DOHH2 (cell line): ENCODE data around the gene RORB.

ENCODE experiments used
- H3F3A ChIP-seq: fragments of 200-600 bp; sonication (generic), shearing (Covaris generic); 2 replicates; pipeline ENCODE4 v1.6.0; 2016; ENCODE audit warnings: antibody characterized with exemption, mild to moderate bottlenecking; ENCODE audit not compliant: control insufficient read depth, insufficient read depth
- H3K27ac ChIP-seq: fragments of 200-600 bp; sonication (generic); 2 replicates; pipeline ENCODE4 v1.5.1; 2014; ENCODE audit warnings: low read depth, mild to moderate bottlenecking, low read length, moderate library complexity
- H3K27me3 ChIP-seq: fragments of 200-600 bp; sonication (generic); 2 replicates; pipeline ENCODE4 v1.6.1; 2014; ENCODE audit warnings: mild to moderate bottlenecking, low read length, mixed read lengths; ENCODE audit not compliant: control insufficient read depth
- H3K36me3 ChIP-seq: fragments of 200-600 bp; sonication (generic); 2 replicates; pipeline ENCODE4 v1.6.1; 2014; ENCODE audit warnings: mild to moderate bottlenecking, low read length, moderate library complexity, mixed read lengths; ENCODE audit not compliant: control insufficient read depth
- H3K4me1 ChIP-seq: fragments of 200-600 bp; sonication (generic); 2 replicates; pipeline ENCODE4 v1.6.1; 2014; ENCODE audit warnings: mild to moderate bottlenecking, low read length, mixed read lengths; ENCODE audit not compliant: control insufficient read depth
- H3K4me2 ChIP-seq: fragments of 200-600 bp; sonication (generic); 2 replicates; pipeline ENCODE4 v1.6.0; 2014; ENCODE audit warnings: mild to moderate bottlenecking, low read length, moderate library complexity
- H3K4me3 ChIP-seq: fragments of 200-600 bp; sonication (generic); 2 replicates; pipeline ENCODE4 v1.5.1; 2014; ENCODE audit warnings: mild to moderate bottlenecking, low read length, mixed read lengths
- H3K79me2 ChIP-seq: fragments of 200-600 bp; sonication (generic); 2 replicates; pipeline ENCODE4 v1.6.1; 2014; ENCODE audit warnings: mild to moderate bottlenecking, low read length, mixed read lengths; ENCODE audit not compliant: control insufficient read depth
- H3K9me2 ChIP-seq: fragments of 200-600 bp; sonication (generic); replicated peaks from 2 replicates; pipeline ENCODE4 v1.6.1; 2014; ENCODE audit warnings: mild to moderate bottlenecking, low read length, mixed read lengths; ENCODE audit not compliant: control insufficient read depth
- H3K9me3 ChIP-seq: fragments of 200-600 bp; sonication (generic); 2 replicates; pipeline ENCODE4 v1.6.1; 2014; ENCODE audit warnings: antibody characterized with exemption, low read length, mixed read lengths; ENCODE audit not compliant: control insufficient read depth, insufficient read depth
- H4K20me1 ChIP-seq: fragments of 200-600 bp; sonication (generic); 2 replicates; pipeline ENCODE4 v1.6.0; 2014; ENCODE audit warnings: low read depth, mild to moderate bottlenecking, antibody characterized with exemption, low read length, moderate library complexity; ENCODE audit not compliant: control insufficient read depth, insufficient read depth
- EZH2phosphoT487 ChIP-seq: fragments of 200-600 bp; sonication (generic); IDR thresholded peaks from 2 replicates; pipeline ENCODE4 v1.6.1; 2017; ENCODE audit warnings: borderline replicate concordance, mild to moderate bottlenecking, antibody characterized with exemption, low read length, moderate library complexity, mixed read lengths
- TF ChIP-seq, protein P1 (sequence below): fragments of 200-600 bp; sonication (generic); IDR thresholded peaks from one replicate; pipeline ENCODE4 v1.5.1; 2014; ENCODE audit warnings: antibody characterized with exemption, mild to moderate bottlenecking, low read depth, low read length; ENCODE audit not compliant: poor library complexity, severe bottlenecking

The RORB gene

GRCh38 chr9:74724317-74724716, 227.2 kb downstream of the RORB start:
- H3K9me3 ChIP-seq: no peaks in the 10 kb centered on the region
- no peak overlapping the region for H3K4me2 ChIP-seq
- no peak overlapping the region for H3K4me3 ChIP-seq
- no peaks in the 10 kb centered on the region for H3F3A ChIP-seq
- no peak overlapping the region for H3K27ac ChIP-seq
- no peak for TF ChIP-seq EZH2phosphoT487
- TF ChIP-seq, protein P1, sequence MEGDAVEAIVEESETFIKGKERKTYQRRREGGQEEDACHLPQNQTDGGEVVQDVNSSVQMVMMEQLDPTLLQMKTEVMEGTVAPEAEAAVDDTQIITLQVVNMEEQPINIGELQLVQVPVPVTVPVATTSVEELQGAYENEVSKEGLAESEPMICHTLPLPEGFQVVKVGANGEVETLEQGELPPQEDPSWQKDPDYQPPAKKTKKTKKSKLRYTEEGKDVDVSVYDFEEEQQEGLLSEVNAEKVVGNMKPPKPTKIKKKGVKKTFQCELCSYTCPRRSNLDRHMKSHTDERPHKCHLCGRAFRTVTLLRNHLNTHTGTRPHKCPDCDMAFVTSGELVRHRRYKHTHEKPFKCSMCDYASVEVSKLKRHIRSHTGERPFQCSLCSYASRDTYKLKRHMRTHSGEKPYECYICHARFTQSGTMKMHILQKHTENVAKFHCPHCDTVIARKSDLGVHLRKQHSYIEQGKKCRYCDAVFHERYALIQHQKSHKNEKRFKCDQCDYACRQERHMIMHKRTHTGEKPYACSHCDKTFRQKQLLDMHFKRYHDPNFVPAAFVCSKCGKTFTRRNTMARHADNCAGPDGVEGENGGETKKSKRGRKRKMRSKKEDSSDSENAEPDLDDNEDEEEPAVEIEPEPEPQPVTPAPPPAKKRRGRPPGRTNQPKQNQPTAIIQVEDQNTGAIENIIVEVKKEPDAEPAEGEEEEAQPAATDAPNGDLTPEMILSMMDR: no peak
- H3K27me3 ChIP-seq: peaks cover 5% of the 10 kb centered on the region
- H4K20me1 ChIP-seq: no peaks in the 10 kb centered on the region
- H3K79me2 ChIP-seq: no peaks in the 10 kb centered on the region
- H3K36me3 ChIP-seq: no peaks in the 10 kb centered on the region
- H3K9me2 ChIP-seq: no peaks in the 10 kb centered on the region
- H3K4me1 ChIP-seq: no peaks in the 10 kb centered on the region

DNA sequence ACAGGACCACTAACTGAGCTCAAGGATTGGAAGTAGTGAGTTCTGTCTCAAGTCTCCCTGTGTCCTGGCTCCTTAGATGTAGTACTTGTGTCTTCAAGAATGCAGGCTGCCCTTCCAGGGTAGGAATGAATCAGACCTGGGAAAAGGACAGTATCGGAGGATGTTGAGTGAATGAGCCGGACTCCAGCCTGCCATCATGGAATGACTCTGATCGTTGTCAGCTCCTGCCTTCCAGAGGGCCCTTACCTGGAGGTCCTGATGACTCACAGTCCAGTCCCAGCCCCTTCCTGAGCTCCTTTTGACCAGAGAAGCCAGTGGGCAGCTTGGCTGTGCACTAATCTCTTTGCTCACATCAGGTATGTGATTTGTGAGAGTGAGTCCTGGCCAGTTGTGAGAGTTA, 229.4 kb downstream of the RORB start:
- no peaks in the 10 kb centered on the region for H4K20me1 ChIP-seq
- H3K9me3 ChIP-seq: no peaks in the 10 kb centered on the region
- H3K4me3 ChIP-seq: no peak overlapping the region
- H3K27ac ChIP-seq: no peak overlapping the region
- H3F3A ChIP-seq: no peaks in the 10 kb centered on the region
- TF ChIP-seq, protein P1: no peak
- TF ChIP-seq EZH2phosphoT487: no peak
- H3K27me3 ChIP-seq: peaks cover 4% of the 10 kb centered on the region
- H3K36me3 ChIP-seq: no peaks in the 10 kb centered on the region
- H3K79me2 ChIP-seq: no peaks in the 10 kb centered on the region
- no peaks in the 10 kb centered on the region for H3K9me2 ChIP-seq
- no peak overlapping the region for H3K4me2 ChIP-seq
- H3K4me1 ChIP-seq: no peaks in the 10 kb centered on the region

GRCh38 chr9:74728176-74728575, 231.0 kb downstream of the RORB start:
- Histone ChIP-seq H4K20me1 (no peaks in the 10 kb centered on the region), H3K4me1 (no peaks in the 10 kb centered on the region), H3K4me2 (no peak overlapping the region), H3K36me3 (no peaks in the 10 kb centered on the region), H3F3A (no peaks in the 10 kb centered on the region), H3K27me3 (no peaks in the 10 kb centered on the region), H3K4me3 (no peak overlapping the region), H3K79me2 (no peaks in the 10 kb centered on the region), H3K9me3 (no peaks in the 10 kb centered on the region), H3K27ac (no peak overlapping the region), H3K9me2 (no peaks in the 10 kb centered on the region)
- TF ChIP-seq, protein P1: no peak
- no peak for TF ChIP-seq EZH2phosphoT487

GRCh38 chr9:74729136-74729695, 232.1 kb downstream of the RORB start:
- Histone ChIP-seq H4K20me1 (no peaks in the 10 kb centered on the region), H3K27me3 (no peaks in the 10 kb centered on the region), H3K4me1 (no peaks in the 10 kb centered on the region), H3K27ac (no peak overlapping the region), H3F3A (no peaks in the 10 kb centered on the region), H3K9me2 (no peaks in the 10 kb centered on the region), H3K79me2 (no peaks in the 10 kb centered on the region), H3K4me3 (no peak overlapping the region), H3K4me2 (no peak overlapping the region), H3K9me3 (no peaks in the 10 kb centered on the region), H3K36me3 (no peaks in the 10 kb centered on the region)
- TF ChIP-seq EZH2phosphoT487: no peak
- TF ChIP-seq, protein P1: no peak
